GM19023 (cell line): Measurements from ENCODE around the gene ZNF446.

Source experiments
- ATAC-seq: cut with Tn5 transposase; IDR thresholded peaks from one replicate; pipeline ENCODE4 v1.9.1; 2021; ENCODE audit warnings: mild to moderate bottlenecking, moderate library complexity; ENCODE audit not compliant: unreplicated experiment

The ZNF446 gene

GRCh38 chr19:58520257-58520599, 44.1 kb downstream of the ZNF446 start:
- ATAC-seq = no peak

DNA sequence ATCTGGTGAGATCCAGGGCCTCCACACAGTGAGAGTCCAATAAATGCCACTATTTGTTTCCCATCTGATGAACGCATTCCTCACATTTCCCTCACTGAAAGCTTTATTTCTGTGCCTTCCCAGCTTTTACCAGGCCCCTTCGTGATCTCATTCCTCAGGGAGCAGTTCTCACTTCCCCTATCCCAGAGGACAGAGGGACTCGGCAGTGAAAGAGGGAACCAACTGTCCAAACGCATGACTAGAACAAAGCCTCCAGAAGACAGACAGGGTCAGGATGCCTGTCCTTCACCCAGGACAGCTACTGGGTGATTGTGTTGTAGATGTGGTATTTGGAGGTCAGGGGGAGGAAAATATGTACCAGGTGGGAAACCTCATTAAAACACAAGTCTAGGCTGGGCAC, 45.5 kb downstream of the ZNF446 start:
- ATAC-seq = no peak

GRCh38 chr19:58522709-58523108, 46.6 kb downstream of the ZNF446 start:
- ATAC-seq = no peak

DNA sequence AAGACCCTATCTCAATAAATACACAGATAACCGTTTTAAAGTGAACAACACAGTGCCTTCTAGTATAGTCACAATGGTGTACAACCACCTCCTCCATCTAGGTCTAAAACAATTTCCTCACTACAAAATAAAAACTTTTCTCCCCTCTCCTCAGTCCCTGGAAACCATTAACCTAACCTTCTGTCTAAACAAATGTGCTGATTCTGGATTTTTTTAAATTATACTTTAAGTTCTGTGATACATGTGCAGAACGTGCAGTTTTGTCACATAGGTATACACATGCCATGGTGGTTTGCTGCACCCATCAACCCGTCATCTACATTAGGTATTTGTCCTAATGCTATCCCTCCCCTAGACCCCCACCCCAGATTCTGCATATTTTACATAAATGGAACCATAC, 53.3 kb downstream of the ZNF446 start:
- ATAC-seq = no peak
